Amniotic epithelial cell (primary cell): ENCODE results near the gene PSMD1.
"Not testable (repeated sequence)": the region's sequence is repeated elsewhere in the genome, so short reads cannot be mapped to it uniquely, and the experiment has no call there.

ENCODE experiments used
- DNase-seq: peaks from one replicate; pipeline ENCODE4 v3.0.0-alpha.2; 2010; ENCODE audit warnings: low read depth

PSMD1 gene

GRCh38 chr2:231056453-231057416 is at the start of gene PSMD1:
Gene PSMD1, plus strand, starts transcription at chr2:231056867. Its CDS starts 159 bp downstream, at chr2:231057026.
- DNase-seq = peak; percentile 88

- DNase-seq = peak; percentile 25
Observed at GRCh38 chr2:231007286-231008098, 49.2 kb upstream of the PSMD1 start.

GRCh38 chr2:231008131-231008530 is 48.5 kb upstream of the PSMD1 start:
- no peak for DNase-seq

GRCh38 chr2:231009236-231009919 is 47.3 kb upstream of the PSMD1 start:
- DNase-seq = no peak

GRCh38 chr2:231010201-231010730 is 46.4 kb upstream of the PSMD1 start:
- no peak for DNase-seq

GRCh38 chr2:231011526-231011925 is 45.1 kb upstream of the PSMD1 start:
- DNase-seq = no peak

GRCh38 chr2:231012463-231012862 is 44.2 kb upstream of the PSMD1 start:
- DNase-seq = no peak

GRCh38 chr2:231013820-231014219 is 42.8 kb upstream of the PSMD1 start:
- no peak for DNase-seq

GRCh38 chr2:231015478-231015877 is 41.2 kb upstream of the PSMD1 start:
- DNase-seq = no peak

- no peak for DNase-seq
Observed at GRCh38 chr2:231015926-231016325, 40.7 kb upstream of the PSMD1 start.

GRCh38 chr2:231016566-231017230 is 40.0 kb upstream of the PSMD1 start:
- peak; percentile 70 for DNase-seq

- DNase-seq = peak; percentile 11
Observed at GRCh38 chr2:231017231-231017598, 39.5 kb upstream of the PSMD1 start.

GRCh38 chr2:231018184-231018583 is 38.5 kb upstream of the PSMD1 start:
- no peak for DNase-seq

- not testable (repeated sequence) for DNase-seq
Observed at GRCh38 chr2:231025059-231025458, 31.6 kb upstream of the PSMD1 start.

- no peak for DNase-seq
Observed at GRCh38 chr2:231028889-231029288, 27.8 kb upstream of the PSMD1 start.

GRCh38 chr2:231029563-231029962 is 27.1 kb upstream of the PSMD1 start:
- DNase-seq = no peak

GRCh38 chr2:231030725-231031124 is 25.9 kb upstream of the PSMD1 start:
- no peak for DNase-seq

GRCh38 chr2:231032575-231033140 is 24.0 kb upstream of the PSMD1 start:
- no peak for DNase-seq

GRCh38 chr2:231033147-231034132 is 23.2 kb upstream of the PSMD1 start:
- DNase-seq = no peak
